Body of pancreas (tissue), 4 donors: ENCODE measurements around the gene SERPINB8. TPM values are rescaled to one million over a fixed set of nuclear protein-coding genes. Genes with fewer than 3 reads are reported as not detected.

Experiments used
- ATAC-seq: fragments of 150-250 bp; one replicate; pipeline ENCODE4 v1.9.1; 2016
- DNase-seq, 4 donors: peaks; one replicate each; pipeline ENCODE4 v3.0.0-alpha.2; 2019
- H3K27ac ChIP-seq, 4 donors: fragments of 200-600 bp; sonication (generic); 1 replicate in 3 of 4; 2 replicates in 1 of 4; pipeline versions ENCODE4 v1.5.1 to v1.6.1; 2016 to 2019; ENCODE audit warnings: mild to moderate bottlenecking in 1 of 4, mixed read lengths in 1 of 4, moderate library complexity in 1 of 4
- H3K27me3 ChIP-seq, 2 donors: fragments of 200-600 bp; sonication (generic); one replicate each; pipeline ENCODE4 v1.6.0; 2016; ENCODE audit warnings: mild to moderate bottlenecking in 1 of 2
- H3K36me3 ChIP-seq, 2 donors: fragments of 200-600 bp; sonication (generic); replicated peaks in 1 of 2; 2 replicates each; pipeline ENCODE4 v1.5.1; 2016; ENCODE audit warnings: low read depth in 2 of 2; ENCODE audit not compliant: insufficient read depth in 1 of 2
- H3K4me1 ChIP-seq: fragments of 200-600 bp; sonication (generic); one replicate; pipeline ENCODE4 v1.6.0; 2016
- H3K4me3 ChIP-seq, 2 donors: fragments of 200-600 bp; sonication (generic); 1 replicate in 1 of 2; 2 replicates in 1 of 2; pipeline ENCODE4 v1.5.1; 2016 to 2019
- H3K9me3 ChIP-seq, 3 donors: fragments of 200-600 bp; sonication (generic); 1 replicate in 2 of 3; 2 replicates in 1 of 3; pipeline ENCODE4 v1.5.1; 2016
- POLR2A ChIP-seq, 3 donors: fragments of 450-650 bp; IDR thresholded peaks; one replicate each; pipeline ENCODE4 v1.6.1; 2016; ENCODE audit warnings: antibody characterized with exemption in 3 of 3, mild to moderate bottlenecking in 2 of 3
- WGBS, 2 donors: methylation state at CpG; one replicate each; pipeline ENCODE4 v1.1.5; 2017; 5-methylcytosine and 5-hydroxymethylcytosine counted together
- intact Hi-C: fragments of 100-400 bp; cut with DNase I; formaldehyde crosslinking; loops from one replicate; pipeline ENCODE4 v1.15.1; 2023
- total RNA-seq, 2 donors: library from RNA; depleted of rRNA; stranded (reverse); fragments of >200 nt; gene quantifications; one replicate each; pipeline ENCODE4 v1.1.0, GENCODE V29; 2016
- TF ChIP-seq, protein P1 (sequence below), 7 experiments: fragments of 450-650 bp in 4 of 7; fragments of 200-600 bp in 3 of 7; sonication (generic) in 3 of 7; IDR thresholded peaks; one replicate each; pipeline ENCODE4 v1.5.1; 2016 to 2019; ENCODE audit warnings: antibody characterized with exemption in 7 of 7

Gene SERPINB8
- total RNA-seq, 2 donors from 2014 or later = 2.9 to 13.5 TPM

DNA sequence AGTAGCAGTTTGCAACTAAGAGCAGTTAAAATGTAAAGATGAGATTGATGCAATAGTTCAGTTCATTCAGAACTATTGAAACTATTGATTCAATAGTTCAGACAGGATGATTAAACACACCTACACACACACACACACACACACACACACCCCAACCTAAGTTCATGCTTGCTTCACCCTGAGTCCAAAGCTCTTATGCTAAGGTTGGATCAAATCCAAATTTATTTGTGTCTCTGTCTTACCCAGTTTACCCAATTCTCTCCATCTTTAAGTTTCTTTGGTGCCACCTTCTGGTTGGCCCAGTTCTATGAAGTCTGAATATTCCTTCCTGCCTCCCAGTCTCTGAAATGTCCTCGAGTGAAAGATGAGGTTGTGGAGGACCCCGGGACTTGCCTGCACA, 5.1 kb downstream of the SERPINB8 start:
- WGBS, 2 donors = 23 to 24% methylated on average over 2 of the region's 2 CpGs
- Histone ChIP-seq H3K4me3 (no peak overlapping the region), H3K27ac (peak overlapping the region in 1 of 4 donors; percentile 21), H3K9me3 (no peaks in the 10 kb centered on the region), H3K27me3 (no peaks in the 10 kb centered on the region), H3K36me3 (no peaks in the 10 kb centered on the region), H3K4me1 (peaks cover 19% of the 10 kb centered on the region)
- DNase-seq (no peak), ATAC-seq (no peak)
- TF ChIP-seq POLR2A (IDR thresholded peaks at IDR 0.05) = no peak
- TF ChIP-seq, protein P1, sequence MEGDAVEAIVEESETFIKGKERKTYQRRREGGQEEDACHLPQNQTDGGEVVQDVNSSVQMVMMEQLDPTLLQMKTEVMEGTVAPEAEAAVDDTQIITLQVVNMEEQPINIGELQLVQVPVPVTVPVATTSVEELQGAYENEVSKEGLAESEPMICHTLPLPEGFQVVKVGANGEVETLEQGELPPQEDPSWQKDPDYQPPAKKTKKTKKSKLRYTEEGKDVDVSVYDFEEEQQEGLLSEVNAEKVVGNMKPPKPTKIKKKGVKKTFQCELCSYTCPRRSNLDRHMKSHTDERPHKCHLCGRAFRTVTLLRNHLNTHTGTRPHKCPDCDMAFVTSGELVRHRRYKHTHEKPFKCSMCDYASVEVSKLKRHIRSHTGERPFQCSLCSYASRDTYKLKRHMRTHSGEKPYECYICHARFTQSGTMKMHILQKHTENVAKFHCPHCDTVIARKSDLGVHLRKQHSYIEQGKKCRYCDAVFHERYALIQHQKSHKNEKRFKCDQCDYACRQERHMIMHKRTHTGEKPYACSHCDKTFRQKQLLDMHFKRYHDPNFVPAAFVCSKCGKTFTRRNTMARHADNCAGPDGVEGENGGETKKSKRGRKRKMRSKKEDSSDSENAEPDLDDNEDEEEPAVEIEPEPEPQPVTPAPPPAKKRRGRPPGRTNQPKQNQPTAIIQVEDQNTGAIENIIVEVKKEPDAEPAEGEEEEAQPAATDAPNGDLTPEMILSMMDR (IDR thresholded peaks at IDR 0.05) = peak in 1 of 7 experiments; percentile 24
- intact Hi-C loops = no loop called here

DNA sequence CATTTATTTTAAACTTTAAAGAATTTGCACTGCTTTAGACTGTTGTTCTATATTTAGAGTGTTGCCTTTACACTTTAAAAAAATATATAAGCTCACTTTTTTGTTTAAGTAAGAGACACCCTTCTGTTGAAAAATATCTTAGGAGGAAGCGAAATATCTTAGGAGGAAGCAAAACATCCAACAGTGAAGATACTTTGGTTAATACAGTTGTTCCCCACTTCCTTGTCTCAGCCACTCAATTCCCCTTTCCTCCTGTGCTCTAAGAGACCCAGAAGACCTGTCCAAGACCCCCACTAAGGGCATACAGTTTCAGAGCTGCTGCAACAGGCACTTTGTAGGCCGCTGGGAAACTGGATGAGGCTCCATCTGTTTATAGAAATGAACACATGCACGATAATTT, 5.7 kb downstream of the SERPINB8 start:
- H3K27me3 ChIP-seq = no peaks in the 10 kb centered on the region
- no peaks in the 10 kb centered on the region for H3K36me3 ChIP-seq
- H3K4me3 ChIP-seq = no peak overlapping the region
- H3K9me3 ChIP-seq = no peaks in the 10 kb centered on the region
- H3K4me1 ChIP-seq = peaks cover 21% of the 10 kb centered on the region
- TF ChIP-seq, protein P1 (IDR thresholded peaks at IDR 0.05) = no peak
- no peak for TF ChIP-seq POLR2A (IDR thresholded peaks at IDR 0.05)
- DNase-seq = no peak
- no peak overlapping the region for H3K27ac ChIP-seq
- intact Hi-C loops = no loop called here
- no peak for ATAC-seq
- WGBS, 2 donors = 51 to 56% methylated on average over 3 of the region's 3 CpGs

DNA sequence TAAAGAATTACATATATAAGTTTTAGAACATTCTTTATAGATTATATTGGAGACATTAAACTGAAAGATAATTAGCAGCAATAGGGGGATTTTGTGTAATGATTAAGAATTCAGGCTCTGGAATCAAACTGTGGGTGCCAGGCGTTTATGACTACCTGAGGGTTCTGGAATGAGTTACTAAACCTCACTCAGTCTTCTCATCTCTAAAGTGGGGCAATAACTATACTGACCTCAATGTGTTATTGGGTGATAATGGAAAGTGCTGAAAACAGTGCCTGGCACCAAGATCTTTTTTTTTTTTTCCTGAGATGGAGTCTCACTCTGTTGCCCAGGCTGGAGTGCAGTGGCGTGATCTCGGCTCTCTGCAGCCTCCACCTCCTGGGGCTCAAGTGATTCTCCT, 7.2 kb downstream of the SERPINB8 start:
- Histone ChIP-seq H3K36me3 (no peaks in the 10 kb centered on the region), H3K27me3 (no peaks in the 10 kb centered on the region), H3K4me3 (no peak overlapping the region), H3K27ac (no peak overlapping the region), H3K9me3 (no peaks in the 10 kb centered on the region), H3K4me1 (peaks cover 12% of the 10 kb centered on the region)
- TF ChIP-seq POLR2A (IDR thresholded peaks at IDR 0.05) = no peak
- TF ChIP-seq, protein P1 (IDR thresholded peaks at IDR 0.05) = no peak
- DNase-seq (no peak), ATAC-seq (no peak)
- intact Hi-C loops = no loop called here
- WGBS, 2 donors = 81 to 88% methylated on average over 3 of the region's 3 CpGs

DNA sequence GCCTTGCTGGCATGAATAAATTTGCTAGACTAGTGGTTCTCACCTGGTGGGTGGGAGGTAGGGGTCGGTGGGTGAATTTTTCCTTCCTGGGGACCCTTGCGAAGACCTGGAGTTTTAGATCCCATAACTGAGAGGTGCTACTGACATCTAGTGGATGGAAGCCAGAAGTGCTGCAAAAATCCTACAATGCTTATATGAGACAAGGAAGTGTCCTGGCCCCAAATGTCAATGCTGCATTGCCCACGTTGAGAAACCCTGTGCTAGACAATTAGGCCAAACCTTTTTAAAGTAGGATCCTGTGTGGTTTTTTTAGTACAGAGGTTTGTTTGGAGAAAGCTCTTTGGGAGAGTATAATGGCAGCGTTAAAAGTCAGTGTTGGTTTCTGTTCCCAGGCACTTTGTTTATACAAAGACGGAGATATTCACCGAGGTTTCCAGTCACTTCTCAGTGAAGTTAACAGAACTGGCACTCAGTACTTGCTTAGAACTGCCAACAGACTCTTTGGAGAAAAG, 9.6 kb downstream of the SERPINB8 start:
- Histone ChIP-seq H3K27me3 (no peaks in the 10 kb centered on the region), H3K4me3 (no peak overlapping the region), H3K9me3 (no peaks in the 10 kb centered on the region), H3K4me1 (peaks cover 12% of the 10 kb centered on the region), H3K36me3 (no peaks in the 10 kb centered on the region), H3K27ac (peak overlapping the region in 3 of 4 donors; percentile 1 to 66 (median 40))
- ATAC-seq = peak; percentile 85
- TF ChIP-seq POLR2A (IDR thresholded peaks at IDR 0.05) = no peak
- TF ChIP-seq, protein P1 (IDR thresholded peaks at IDR 0.05) = peak; percentile 35 to 84 (median 74)
- peak; percentile 56 to 74 (median 62) for DNase-seq
- intact Hi-C loops = no loop called here
- 4 to 8% methylated on average over 6 of the region's 6 CpGs for WGBS, 2 donors

DNA sequence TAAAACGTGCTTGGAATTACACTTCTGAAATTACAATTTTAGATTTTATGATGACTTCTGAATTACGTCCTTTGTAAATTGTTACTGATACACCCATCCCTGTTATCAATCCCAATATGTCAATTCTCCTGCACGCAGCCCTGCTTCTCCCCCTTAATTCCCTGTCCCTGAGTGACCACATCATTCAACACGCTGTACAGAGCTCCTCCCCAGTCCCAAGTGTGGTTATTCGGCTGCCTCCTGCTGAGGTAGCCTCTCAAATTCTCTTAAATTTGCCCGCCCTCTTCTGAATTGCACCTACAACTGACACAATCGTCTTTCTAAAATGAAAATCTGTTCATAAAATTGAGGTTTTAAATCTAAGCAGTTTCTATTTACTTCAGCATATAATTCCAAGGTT, 10.1 kb downstream of the SERPINB8 start:
- no peaks in the 10 kb centered on the region for H3K27me3 ChIP-seq
- peak overlapping the region in 3 of 4 donors; percentile 1 to 66 (median 40) for H3K27ac ChIP-seq
- WGBS, 2 donors = 41 to 52% methylated on average over 7 of the region's 7 CpGs
- intact Hi-C loops = no loop called here
- no peaks in the 10 kb centered on the region for H3K36me3 ChIP-seq
- H3K9me3 ChIP-seq = no peaks in the 10 kb centered on the region
- DNase-seq (no peak), ATAC-seq (no peak)
- TF ChIP-seq, protein P1 (IDR thresholded peaks at IDR 0.05) = no peak
- no peak for TF ChIP-seq POLR2A (IDR thresholded peaks at IDR 0.05)
- peaks cover 12% of the 10 kb centered on the region for H3K4me1 ChIP-seq
- H3K4me3 ChIP-seq = no peak overlapping the region
